Cardiac fibroblast (primary cell): ENCODE measurements around the gene SH3BP2.
A peak's percentile ranks its signal among the peaks of the same experiment; 100 is the strongest.

Experiments used
- DNase-seq, 2 donors: peaks; one replicate each; pipeline versions ENCODE4 v3.0.0 to v3.0.0-alpha.2; 2010; ENCODE audit warnings: low read depth in 2 of 2
- H3K4me3 ChIP-seq, 2 donors: replicated peaks in 1 of 2; 1 replicate in 1 of 2; 2 replicates in 1 of 2; pipeline ENCODE4 v1.5.1; 2011; ENCODE audit warnings: low read depth in 2 of 2, low read length in 2 of 2, mild to moderate bottlenecking in 2 of 2, moderate library complexity in 1 of 2
- CTCF ChIP-seq: IDR thresholded peaks from one replicate; pipeline ENCODE4 v1.5.1; 2011; ENCODE audit warnings: low read depth, mild to moderate bottlenecking, low read length, inconsistent platforms

SH3BP2 gene

GRCh38 chr4:2796849-2797544 lies 4.1 kb downstream of the SH3BP2 start:
- no peak for DNase-seq
- TF ChIP-seq CTCF = no peak
- H3K4me3 ChIP-seq = no peak overlapping the region

- no peak overlapping the region for H3K4me3 ChIP-seq
- no peak for DNase-seq
- no peak for TF ChIP-seq CTCF
Observed at GRCh38 chr4:2797545-2798305, 4.8 kb downstream of the SH3BP2 start.

- DNase-seq = peak in 1 of 2 donors; percentile 72
- TF ChIP-seq CTCF = no peak
- H3K4me3 ChIP-seq = no peak overlapping the region
Observed at GRCh38 chr4:2798399-2799223, 5.7 kb downstream of the SH3BP2 start.

- no peak overlapping the region for H3K4me3 ChIP-seq
- TF ChIP-seq CTCF = no peak
- DNase-seq = no peak
Observed at GRCh38 chr4:2799224-2799911, 6.5 kb downstream of the SH3BP2 start.

GRCh38 chr4:2799971-2800690 lies 7.2 kb downstream of the SH3BP2 start:
- TF ChIP-seq CTCF = no peak
- peak overlapping the region in 1 of 2 donors; percentile 3 for H3K4me3 ChIP-seq
- DNase-seq = no peak
